Nephron (organoid): ENCODE data around the gene CHST11.
"Not testable (repeated sequence)": the region's sequence is repeated elsewhere in the genome, so short reads cannot be mapped to it uniquely, and the experiment has no call there.

Experiments used
- H3K27ac Mint-ChIP-seq, 3 experiments: 2 replicates each; pipeline ENCODE4 v1.8.0; 2020; ENCODE audit warnings: mixed read lengths in 3 of 3, mild to moderate bottlenecking in 2 of 3, moderate library complexity in 1 of 3
- H3K27me3 Mint-ChIP-seq: 2 replicates; pipeline ENCODE4 v1.8.0; 2021; ENCODE audit warnings: low read depth, mild to moderate bottlenecking, moderate library complexity, mixed read lengths
- H3K36me3 Mint-ChIP-seq: 2 replicates; pipeline ENCODE4 v1.8.0; 2020; ENCODE audit warnings: low read depth, mixed read lengths
- H3K4me1 Mint-ChIP-seq: 2 replicates; pipeline ENCODE4 v1.8.0; 2020; ENCODE audit warnings: mixed read lengths
- H3K4me3 Mint-ChIP-seq, 3 experiments: 2 replicates each; pipeline ENCODE4 v1.8.0; 2020; ENCODE audit warnings: mild to moderate bottlenecking in 3 of 3, mixed read lengths in 3 of 3, moderate library complexity in 2 of 3
- H3K9me3 Mint-ChIP-seq: 2 replicates; pipeline ENCODE4 v1.8.0; 2020; ENCODE audit warnings: mixed read lengths
- CTCF ChIP-seq, 3 experiments: fragments of 200-600 bp; sonication (generic); IDR thresholded peaks; one replicate each; pipeline ENCODE4 v1.5.0; 2021; ENCODE audit warnings: antibody characterized with exemption in 3 of 3; ENCODE audit not compliant: unreplicated experiment in 3 of 3

Gene CHST11

DNA sequence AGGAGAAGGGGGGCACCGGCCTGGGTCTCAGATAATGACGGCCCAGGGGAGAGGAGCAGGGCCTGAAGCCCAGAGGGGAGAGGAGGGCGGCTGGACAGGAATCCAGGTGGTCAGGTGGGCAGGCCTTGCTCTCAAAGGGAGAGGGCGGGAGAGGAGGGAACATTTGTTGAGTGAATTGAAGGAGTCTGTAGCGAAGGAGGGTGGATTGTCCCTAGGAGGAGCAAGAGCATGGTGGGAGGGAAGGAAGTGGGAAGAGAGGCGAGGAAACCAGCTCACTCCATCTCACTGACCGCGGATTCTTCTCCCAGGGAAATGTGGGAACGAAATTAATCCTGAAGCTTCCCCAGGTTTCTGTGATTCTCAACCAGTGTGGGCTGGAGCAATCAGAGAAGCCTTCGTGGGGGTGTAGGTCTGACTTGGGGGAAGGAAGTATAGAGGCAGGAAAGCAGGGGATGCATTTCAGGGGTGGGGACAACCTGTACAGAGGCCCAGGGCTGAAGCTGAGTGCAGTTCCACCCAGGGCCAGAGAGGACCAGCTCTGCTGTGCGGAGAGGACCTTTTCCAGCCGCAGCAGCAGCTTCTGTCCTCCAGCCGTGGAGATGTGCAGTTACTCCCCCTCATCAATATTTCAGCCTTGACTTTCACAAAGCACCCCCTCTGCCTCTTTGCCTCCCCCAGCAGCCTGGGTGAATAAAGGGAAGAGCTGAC is 100.9 kb downstream of the CHST11 start:
- peaks cover 20% of the 10 kb centered on the region for H3K4me1 Mint-ChIP-seq
- no peak overlapping the region for H3K4me3 Mint-ChIP-seq
- no peak for TF ChIP-seq CTCF (IDR thresholded peaks at IDR 0.05; ENCODE audit: unreplicated experiment in 3 of 3)
- peaks cover 9% of the 10 kb centered on the region for H3K9me3 Mint-ChIP-seq
- peaks cover 11% of the 10 kb centered on the region for H3K27me3 Mint-ChIP-seq
- H3K27ac Mint-ChIP-seq: no peak overlapping the region
- peaks cover 3% of the 10 kb centered on the region for H3K36me3 Mint-ChIP-seq

DNA sequence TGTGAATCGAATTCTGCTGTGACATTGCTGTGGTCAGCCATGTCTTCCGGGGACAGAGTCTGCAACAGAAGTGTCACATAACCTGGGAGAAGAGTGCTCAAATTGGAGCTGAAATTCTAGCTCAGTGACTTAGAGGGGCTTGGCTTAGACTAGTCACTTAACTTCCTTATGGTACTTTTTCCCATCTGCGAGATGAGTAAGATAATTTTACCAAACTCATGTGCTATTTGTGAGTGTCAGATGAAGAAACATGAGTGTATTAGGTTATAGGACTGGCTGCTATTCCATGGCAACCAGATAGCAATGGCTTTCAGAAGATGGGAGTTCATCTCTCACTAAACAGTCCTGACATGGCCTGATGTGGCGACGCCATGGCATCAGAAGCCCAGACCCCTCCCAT is 104.1 kb downstream of the CHST11 start:
- Mint-ChIP-seq H3K27ac (no peak overlapping the region), H3K4me1 (peaks cover under 1% of the 10 kb centered on the region), H3K4me3 (no peak overlapping the region), H3K27me3 (peaks cover 9% of the 10 kb centered on the region), H3K9me3 (peaks cover 10% of the 10 kb centered on the region), H3K36me3 (peaks cover 4% of the 10 kb centered on the region)
- no peak for TF ChIP-seq CTCF (IDR thresholded peaks at IDR 0.05; ENCODE audit: unreplicated experiment in 3 of 3)

DNA sequence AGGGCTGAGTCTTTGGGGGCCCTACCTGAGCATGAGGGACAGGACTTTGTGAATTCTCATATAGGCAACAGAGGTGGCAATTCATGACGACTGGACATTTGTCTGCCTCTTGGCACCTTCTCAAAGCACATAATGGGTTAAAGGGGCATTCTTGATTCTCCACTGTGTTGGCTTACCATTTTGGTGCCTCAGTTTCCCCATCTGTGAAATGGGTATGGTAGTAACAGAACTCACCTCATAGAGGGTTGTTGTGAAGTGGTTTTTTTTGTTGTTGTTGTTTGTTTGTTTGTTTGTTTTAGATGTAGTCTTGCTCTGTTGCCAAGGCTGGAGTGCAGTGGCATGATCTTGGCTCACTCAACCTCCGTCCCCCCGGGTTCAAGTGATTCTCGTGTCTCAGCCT is 106.0 kb downstream of the CHST11 start:
- no peak overlapping the region for H3K27ac Mint-ChIP-seq
- TF ChIP-seq CTCF (IDR thresholded peaks at IDR 0.05; ENCODE audit: unreplicated experiment in 3 of 3): no peak
- no peak overlapping the region for H3K4me3 Mint-ChIP-seq
- H3K27me3 Mint-ChIP-seq: peaks cover 5% of the 10 kb centered on the region
- peaks cover 4% of the 10 kb centered on the region for H3K36me3 Mint-ChIP-seq
- H3K9me3 Mint-ChIP-seq: peaks cover 10% of the 10 kb centered on the region
- no peaks in the 10 kb centered on the region for H3K4me1 Mint-ChIP-seq

DNA sequence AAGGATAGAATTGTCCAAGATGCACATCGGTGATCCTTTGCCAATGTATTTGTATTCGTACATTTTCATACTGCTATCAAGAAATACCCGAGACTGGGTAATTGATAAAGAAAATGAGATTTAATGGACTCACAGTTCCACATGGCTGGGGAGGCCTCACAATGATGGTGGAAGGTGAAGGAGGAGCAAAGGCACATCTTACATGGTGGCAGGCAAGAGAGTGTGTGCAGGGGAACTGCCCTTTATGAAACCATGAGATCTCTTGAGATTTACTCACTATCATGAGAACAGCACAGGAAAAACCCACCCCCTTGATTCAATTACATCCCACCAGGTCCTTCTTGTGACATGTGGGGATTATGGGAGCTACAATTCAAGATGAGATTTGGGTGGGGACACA is 107.9 kb downstream of the CHST11 start:
- H3K4me1 Mint-ChIP-seq, H3K36me3 Mint-ChIP-seq, H3K9me3 Mint-ChIP-seq, H3K27ac Mint-ChIP-seq, H3K27me3 Mint-ChIP-seq, H3K4me3 Mint-ChIP-seq: not testable (repeated sequence)

- Mint-ChIP-seq H3K27ac (no peak overlapping the region), H3K36me3 (peaks cover 4% of the 10 kb centered on the region), H3K9me3 (peaks cover 10% of the 10 kb centered on the region), H3K27me3 (peaks cover 4% of the 10 kb centered on the region), H3K4me1 (no peaks in the 10 kb centered on the region), H3K4me3 (no peak overlapping the region)
- TF ChIP-seq CTCF (IDR thresholded peaks at IDR 0.05; ENCODE audit: unreplicated experiment in 3 of 3): no peak
These were observed 109.0 kb downstream of the CHST11 start for GRCh38 chr12:104565606-104566243.

- no peak for TF ChIP-seq CTCF (IDR thresholded peaks at IDR 0.05; ENCODE audit: unreplicated experiment in 3 of 3)
- Mint-ChIP-seq H3K4me1 (no peaks in the 10 kb centered on the region), H3K9me3 (peaks cover 10% of the 10 kb centered on the region), H3K27me3 (peaks cover 3% of the 10 kb centered on the region), H3K4me3 (no peak overlapping the region), H3K27ac (no peak overlapping the region), H3K36me3 (peaks cover 4% of the 10 kb centered on the region)
These were observed 109.7 kb downstream of the CHST11 start for GRCh38 chr12:104566244-104566993.
